Kidney epithelial cell (primary cell): Measurements from ENCODE around the gene KNDC1. TPM values are rescaled to one million over a fixed set of nuclear protein-coding genes. Genes with fewer than 3 reads are reported as not detected.

Experiments used
- DNase-seq: peaks from one replicate; pipeline ENCODE4 v3.0.0-alpha.2; 2010; ENCODE audit warnings: low read depth
- H3K27me3 ChIP-seq: 2 replicates; pipeline ENCODE4 v1.6.0; 2011; ENCODE audit warnings: low read length; ENCODE audit not compliant: control insufficient read depth, insufficient read depth
- H3K36me3 ChIP-seq: 2 replicates; pipeline ENCODE4 v1.5.1; 2011; ENCODE audit warnings: low read length; ENCODE audit not compliant: control insufficient read depth, insufficient read depth
- H3K4me3 ChIP-seq: 2 replicates; pipeline ENCODE4 v1.5.1; 2011; ENCODE audit warnings: low read depth, mild to moderate bottlenecking, control low read depth, low read length
- total RNA-seq: library from RNA; depleted of rRNA; stranded (reverse); fragments of >200 nt; gene quantifications from 2 replicates; pipeline ENCODE4 v1.2.3, GENCODE V29; 2015
- TF ChIP-seq, protein P1 (sequence below): IDR thresholded peaks from 2 replicates; pipeline ENCODE4 v1.5.1; 2011; ENCODE audit warnings: mild to moderate bottlenecking, moderate library complexity, low read length, control low read depth, inconsistent platforms; ENCODE audit not compliant: insufficient read depth, poor library complexity, severe bottlenecking

The KNDC1 gene
- total RNA-seq, 1 donor from 2014 or later = 0.13 TPM

DNA sequence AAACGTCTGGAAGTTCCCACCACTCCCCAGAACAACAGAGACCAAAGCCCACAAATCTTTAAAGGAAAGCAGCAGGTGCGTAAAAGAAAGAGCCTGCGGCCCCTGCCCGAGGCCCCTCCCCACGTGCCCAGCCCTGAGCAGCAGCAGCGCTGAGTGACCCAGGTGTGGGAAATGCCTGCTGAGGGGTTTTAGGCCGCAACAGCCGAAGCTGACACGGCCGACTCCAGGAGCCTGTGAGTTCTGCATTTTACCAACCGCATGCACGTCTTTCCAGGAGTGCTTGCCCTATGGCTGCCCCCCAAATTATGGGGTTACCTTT is 1.6 kb upstream of the KNDC1 start:
- H3K27me3 ChIP-seq = peaks cover 47% of the 10 kb centered on the region
- DNase-seq = no peak
- TF ChIP-seq, protein P1, sequence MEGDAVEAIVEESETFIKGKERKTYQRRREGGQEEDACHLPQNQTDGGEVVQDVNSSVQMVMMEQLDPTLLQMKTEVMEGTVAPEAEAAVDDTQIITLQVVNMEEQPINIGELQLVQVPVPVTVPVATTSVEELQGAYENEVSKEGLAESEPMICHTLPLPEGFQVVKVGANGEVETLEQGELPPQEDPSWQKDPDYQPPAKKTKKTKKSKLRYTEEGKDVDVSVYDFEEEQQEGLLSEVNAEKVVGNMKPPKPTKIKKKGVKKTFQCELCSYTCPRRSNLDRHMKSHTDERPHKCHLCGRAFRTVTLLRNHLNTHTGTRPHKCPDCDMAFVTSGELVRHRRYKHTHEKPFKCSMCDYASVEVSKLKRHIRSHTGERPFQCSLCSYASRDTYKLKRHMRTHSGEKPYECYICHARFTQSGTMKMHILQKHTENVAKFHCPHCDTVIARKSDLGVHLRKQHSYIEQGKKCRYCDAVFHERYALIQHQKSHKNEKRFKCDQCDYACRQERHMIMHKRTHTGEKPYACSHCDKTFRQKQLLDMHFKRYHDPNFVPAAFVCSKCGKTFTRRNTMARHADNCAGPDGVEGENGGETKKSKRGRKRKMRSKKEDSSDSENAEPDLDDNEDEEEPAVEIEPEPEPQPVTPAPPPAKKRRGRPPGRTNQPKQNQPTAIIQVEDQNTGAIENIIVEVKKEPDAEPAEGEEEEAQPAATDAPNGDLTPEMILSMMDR = no peak

DNA sequence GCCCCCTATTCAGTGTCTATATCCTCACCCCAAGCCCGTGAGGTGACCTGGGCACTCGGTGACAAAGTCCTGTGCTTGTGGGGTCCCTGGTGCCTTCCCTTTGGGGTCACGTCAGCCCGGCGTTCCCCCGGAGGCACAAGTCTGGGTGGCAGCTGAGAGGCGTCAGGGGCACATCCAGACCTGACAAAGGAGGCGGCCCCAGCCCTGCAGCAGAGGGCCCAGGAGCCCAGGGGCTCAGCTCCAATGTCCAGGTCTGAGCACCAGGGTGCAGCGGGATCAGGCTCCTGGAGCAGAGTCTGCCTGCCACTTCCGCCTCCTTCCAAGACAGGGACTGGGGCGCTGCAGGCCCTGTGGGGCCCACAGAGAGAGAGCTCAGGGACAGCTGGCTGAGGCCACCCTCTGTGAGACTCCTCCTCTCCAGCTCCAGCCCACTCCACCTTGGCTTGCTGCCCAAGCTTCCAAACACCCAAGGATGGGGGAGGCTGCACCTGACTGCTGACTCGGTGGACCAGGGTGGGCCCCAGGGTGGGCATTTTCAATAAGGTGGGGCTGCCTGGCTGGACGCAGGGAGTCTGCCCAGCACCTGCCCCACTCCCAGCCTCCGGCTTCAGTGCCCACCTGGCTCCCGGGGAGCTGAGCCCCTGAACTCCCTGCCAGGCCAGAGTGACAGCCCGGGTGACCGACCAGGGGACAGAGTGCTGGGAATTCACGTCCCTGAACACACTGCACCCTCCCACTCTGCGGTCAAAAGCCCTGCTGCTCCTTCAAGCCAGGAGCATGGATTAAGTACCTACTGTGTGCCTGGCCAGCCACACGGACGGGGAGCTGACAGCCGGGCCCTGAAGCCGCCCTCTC is 1.0 kb upstream of the KNDC1 start:
- TF ChIP-seq, protein P1 = no peak
- Histone ChIP-seq H3K36me3 (no peaks in the 10 kb centered on the region), H3K27me3 (peaks cover 50% of the 10 kb centered on the region), H3K4me3 (no peak overlapping the region)
- no peak for DNase-seq

More for the DNA sequence above, 1.6 kb upstream of the KNDC1 start:
- H3K36me3 ChIP-seq = no peaks in the 10 kb centered on the region
- no peak overlapping the region for H3K4me3 ChIP-seq

DNA sequence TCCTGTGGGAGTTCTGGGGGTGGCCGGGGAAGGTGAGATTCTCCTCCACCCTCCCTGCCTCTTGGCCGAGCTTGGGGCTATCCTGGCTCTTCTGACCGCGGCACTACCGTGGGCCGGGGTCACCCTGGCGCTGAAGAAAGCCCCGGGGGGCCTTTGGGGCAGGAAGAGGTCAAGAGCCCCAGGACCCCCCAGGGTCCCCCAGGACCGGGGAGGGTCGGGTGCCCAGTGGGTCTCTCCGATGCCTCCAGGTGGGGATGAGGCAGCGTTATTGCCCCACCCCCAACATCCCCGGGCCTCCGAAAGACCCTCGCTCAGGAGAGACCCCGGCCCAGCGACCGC is 439 bp upstream of the KNDC1 start:
- H3K36me3 ChIP-seq = no peaks in the 10 kb centered on the region
- peaks cover 56% of the 10 kb centered on the region for H3K27me3 ChIP-seq
- H3K4me3 ChIP-seq = no peak overlapping the region
- TF ChIP-seq, protein P1 = no peak
- DNase-seq = no peak

DNA sequence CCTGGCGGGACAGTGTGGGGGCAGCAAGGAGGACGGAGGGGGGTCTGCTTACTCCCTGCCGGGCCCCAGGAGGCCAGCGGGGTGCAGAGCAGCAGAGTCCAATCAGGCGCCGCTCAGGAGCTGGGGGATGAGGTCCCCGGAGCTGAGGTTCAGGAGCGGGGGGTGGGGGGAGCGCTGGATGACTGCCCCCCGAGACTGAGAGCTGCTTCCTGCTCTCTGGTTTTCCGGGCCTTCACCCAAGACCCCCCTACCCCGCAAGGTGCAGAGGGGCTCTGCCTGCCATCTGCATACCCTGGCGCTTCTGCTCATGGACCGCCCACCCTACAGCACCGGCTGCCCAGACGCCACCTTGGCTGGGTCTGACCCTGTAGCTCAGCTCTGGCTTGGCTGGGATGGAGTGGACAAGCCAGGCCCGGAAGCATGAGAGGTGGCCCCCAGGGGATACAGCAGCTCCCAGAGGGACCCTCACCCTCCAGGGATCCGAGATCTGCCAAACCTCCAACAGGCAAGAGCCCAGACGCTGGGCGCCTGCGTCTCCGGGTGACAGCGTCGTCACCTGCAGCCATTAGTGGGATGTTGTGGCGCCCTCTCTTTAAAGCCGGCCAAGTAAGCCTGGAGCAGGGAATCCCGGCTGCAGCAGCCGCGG is 930 bp downstream of the KNDC1 start:
- DNase-seq = no peak
- Histone ChIP-seq H3K27me3 (peaks cover 62% of the 10 kb centered on the region), H3K4me3 (peak overlapping the region; percentile 19), H3K36me3 (no peaks in the 10 kb centered on the region)
- TF ChIP-seq, protein P1 = no peak

DNA sequence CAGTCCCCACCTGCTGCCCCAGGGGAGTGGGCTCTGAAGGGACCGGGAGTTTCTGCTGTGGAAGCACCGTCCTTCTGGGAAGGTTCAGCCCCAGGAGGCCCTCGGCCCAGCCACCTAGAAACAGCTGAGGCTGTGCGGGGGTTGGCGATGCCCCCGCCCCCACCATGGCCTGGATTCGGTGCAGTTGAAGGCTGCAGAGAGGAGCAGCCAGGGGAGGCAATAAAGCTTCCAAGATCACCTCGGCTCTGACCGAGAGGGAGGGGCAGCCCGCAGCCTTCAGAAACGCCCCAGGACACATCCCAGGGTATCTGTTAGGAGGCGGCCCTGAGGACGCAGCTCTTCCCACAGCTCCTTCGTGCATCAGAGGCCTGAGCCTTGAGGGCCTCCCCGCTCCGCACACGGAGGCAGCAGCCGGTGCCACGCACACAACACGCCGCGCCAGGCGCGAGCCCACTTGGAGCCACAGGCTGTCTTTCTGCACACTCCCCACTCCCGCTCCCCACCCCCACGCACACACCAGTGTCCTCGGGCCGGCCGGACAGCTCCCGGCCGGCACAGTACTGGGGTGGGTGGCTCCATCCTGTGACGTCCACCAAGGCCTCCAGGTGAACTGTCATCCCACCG is 1.6 kb downstream of the KNDC1 start:
- no peak overlapping the region for H3K4me3 ChIP-seq
- no peak for DNase-seq
- TF ChIP-seq, protein P1 = no peak
- no peaks in the 10 kb centered on the region for H3K36me3 ChIP-seq
- H3K27me3 ChIP-seq = peaks cover 62% of the 10 kb centered on the region
